ENCODE results near the gene SRP9.
"Not testable (repeated sequence)": the region's sequence is repeated elsewhere in the genome, so short reads cannot be mapped to it uniquely, and the experiment has no call there.

The SRP9 gene

GRCh38 chr1:225774281-225775147 is 3.1 kb upstream of the SRP9 start:
- H3K4me3 ChIP-seq (ENCODE audit: low read depth, low read length): no peak overlapping the region
- DNase-seq (ENCODE audit: low read depth): no peak
- TF ChIP-seq CTCF (IDR thresholded peaks at IDR 0.05; ENCODE audit: insufficient read depth, low read depth, low read length, missing control alignments): no peak

DNA sequence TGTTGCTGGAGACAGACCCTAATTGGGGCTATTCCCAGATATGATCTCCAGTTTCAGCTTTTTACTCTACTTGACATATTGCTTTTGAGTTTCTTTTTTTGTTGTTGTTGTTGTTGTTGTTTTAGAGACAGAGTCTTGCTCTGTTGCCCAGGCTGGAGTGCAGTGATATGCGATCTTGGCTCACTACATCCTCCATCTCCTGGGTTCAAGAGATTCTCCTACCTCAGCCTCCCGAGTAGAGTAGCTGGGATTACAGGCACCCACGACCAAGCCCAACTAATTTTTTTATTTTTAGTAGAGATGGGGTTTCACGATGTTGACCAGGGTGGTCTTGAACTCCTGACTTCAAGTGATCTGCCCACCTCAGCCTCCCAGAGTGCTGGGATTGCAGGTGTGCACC is 1.3 kb upstream of the SRP9 start:
- TF ChIP-seq CTCF (IDR thresholded peaks at IDR 0.05; ENCODE audit: insufficient read depth, low read depth, low read length, missing control alignments): no peak
- no peak for DNase-seq (ENCODE audit: low read depth)
- no peak overlapping the region for H3K4me3 ChIP-seq (ENCODE audit: low read depth, low read length)

DNA sequence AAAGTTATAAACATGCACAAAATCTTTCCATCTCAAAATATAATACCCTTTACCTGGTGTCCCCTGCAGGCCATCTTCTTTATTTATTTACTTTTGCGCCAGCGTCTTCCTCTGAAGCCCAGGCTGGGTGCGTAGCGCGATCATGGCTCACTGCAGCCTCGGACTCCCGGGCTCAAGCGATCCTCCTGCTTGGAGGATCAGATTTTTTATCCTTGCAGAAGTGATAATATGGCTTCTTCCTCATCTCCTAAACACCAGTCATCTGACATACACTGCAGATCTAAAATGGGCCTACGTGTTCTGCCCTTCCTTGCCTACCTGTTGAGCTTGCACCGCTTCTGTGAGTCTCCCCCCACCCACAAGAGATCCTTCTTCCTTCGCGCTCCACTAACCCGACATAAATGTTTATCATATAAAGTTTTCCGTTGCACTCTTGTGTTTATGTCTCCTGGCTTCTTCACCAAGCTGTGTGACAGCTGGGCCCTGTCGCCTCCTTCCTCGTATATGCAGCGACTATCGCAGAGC is 506 bp upstream of the SRP9 start:
- H3K4me3 ChIP-seq (ENCODE audit: low read depth, low read length): peak overlapping the region; percentile 77
- DNase-seq (ENCODE audit: low read depth): no peak
- TF ChIP-seq CTCF (IDR thresholded peaks at IDR 0.05; ENCODE audit: insufficient read depth, low read depth, low read length, missing control alignments): no peak

DNA sequence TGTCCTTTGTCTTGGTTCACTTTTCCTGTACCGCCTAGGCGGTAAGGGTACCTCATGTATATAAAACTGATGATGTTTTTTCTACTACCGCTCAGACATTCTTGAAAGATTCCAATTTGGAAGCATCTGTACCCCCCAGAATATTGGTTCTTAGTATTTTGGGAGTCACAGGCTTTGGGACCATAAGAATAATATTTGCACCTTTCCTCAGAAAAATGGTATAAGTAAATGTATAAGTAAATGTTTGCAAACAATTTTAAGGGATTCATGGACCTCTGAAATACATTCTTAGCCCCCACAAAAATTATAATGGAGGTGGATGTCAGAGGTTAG is 677 bp downstream of the SRP9 start:
- H3K4me3 ChIP-seq (ENCODE audit: low read depth, low read length): peak overlapping the region; percentile 66
- TF ChIP-seq CTCF (IDR thresholded peaks at IDR 0.05; ENCODE audit: insufficient read depth, low read depth, low read length, missing control alignments): no peak
- no peak for DNase-seq (ENCODE audit: low read depth)

DNA sequence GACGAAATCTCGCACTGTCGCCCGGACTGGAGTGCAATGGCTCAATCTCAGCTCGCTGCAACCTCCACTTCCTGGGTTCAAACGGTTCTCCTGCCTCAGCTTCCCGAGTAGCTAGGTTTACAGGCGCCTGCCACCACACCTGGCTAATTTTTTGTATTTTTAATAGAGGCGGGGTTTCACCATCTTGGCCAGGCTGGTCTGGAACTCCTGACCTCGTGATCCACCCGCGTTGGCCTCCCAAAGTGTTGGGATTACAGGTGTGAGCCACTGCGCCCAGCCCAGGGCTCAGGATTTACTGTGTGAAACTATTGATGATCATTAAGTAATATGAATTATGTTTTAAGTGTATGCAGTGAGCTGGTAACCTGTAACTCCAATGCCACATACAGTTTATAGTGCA is 1.5 kb downstream of the SRP9 start:
- peak; percentile 12 for DNase-seq (ENCODE audit: low read depth)
- peak overlapping the region; percentile 66 for H3K4me3 ChIP-seq (ENCODE audit: low read depth, low read length)

DNA sequence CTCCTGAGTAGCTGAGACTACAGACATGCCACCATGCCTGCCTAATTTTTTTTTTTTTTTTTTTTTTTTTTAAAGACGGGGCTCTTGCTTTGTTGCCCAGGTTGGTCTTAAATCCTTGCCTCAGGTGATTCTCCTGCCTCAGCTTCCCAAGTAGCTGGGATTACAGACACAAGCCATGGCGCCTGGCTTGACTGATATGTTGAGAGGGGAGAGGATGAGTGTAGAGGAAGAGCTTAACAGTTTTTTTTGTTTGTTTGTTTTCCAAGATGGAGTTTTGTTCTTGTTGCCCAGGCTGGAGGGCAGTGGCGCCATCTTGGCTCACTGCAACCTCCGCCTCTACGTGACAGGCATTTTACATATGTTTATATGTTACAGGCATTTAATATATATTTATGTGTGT is 2.5 kb downstream of the SRP9 start:
- TF ChIP-seq CTCF (IDR thresholded peaks at IDR 0.05; ENCODE audit: insufficient read depth, low read depth, low read length, missing control alignments): no peak
- H3K4me3 ChIP-seq (ENCODE audit: low read depth, low read length): no peak overlapping the region
- DNase-seq (ENCODE audit: low read depth): no peak

- DNase-seq (ENCODE audit: low read depth): no peak
- no peak for TF ChIP-seq CTCF (IDR thresholded peaks at IDR 0.05; ENCODE audit: insufficient read depth, low read depth, low read length, missing control alignments)
- no peak overlapping the region for H3K4me3 ChIP-seq (ENCODE audit: low read depth, low read length)
These were observed 3.0 kb downstream of the SRP9 start for GRCh38 chr1:225780630-225781029.

GRCh38 chr1:225789142-225789541 is 11.5 kb downstream of the SRP9 start:
- DNase-seq (ENCODE audit: low read depth); H3K4me3 ChIP-seq (ENCODE audit: low read depth, low read length): not testable (repeated sequence)

Data from GM12865 (cell line).